A673 (cell line): ENCODE measurements around the gene EWSR1. TPM values are rescaled to one million over a fixed set of nuclear protein-coding genes. Genes with fewer than 3 reads are reported as not detected.

ENCODE experiments used
- BruUV-seq: library from RNA; stranded (reverse); fragments of 400-500 nt; replicated peaks from 2 replicates; lab custom pipeline; 2021; lab: Mats Ljungman, UMichigan
- CTCF ChIA-PET: fragments of 300-600 bp; sonication (Branson Sonifier 250); formaldehyde crosslinking; loops from one replicate; lab custom pipeline; 2022; ENCODE audit warnings: antibody characterized with exemption; lab: Charles Lee
- POLR2A ChIA-PET: fragments of 300-600 bp; sonication (Branson Sonifier 250); formaldehyde crosslinking; loops from one replicate; lab custom pipeline; 2022; ENCODE audit warnings: antibody characterized with exemption; ENCODE audit not compliant: low non-redundant PET; lab: Charles Lee
- DNase-seq: peaks from one replicate; pipeline ENCODE4 v3.0.0-alpha.2; 2015; ENCODE audit warnings: low spot score
- H3K27ac ChIP-seq: fragments of 200-600 bp; sonication (generic); 2 replicates; pipeline ENCODE4 v1.5.1; 2016; ENCODE audit warnings: mixed run types, low read depth, mild to moderate bottlenecking, mixed read lengths, antibody characterized with exemption, low read length; ENCODE audit not compliant: poor library complexity, severe bottlenecking
- H3K27me3 ChIP-seq: fragments of 200-600 bp; sonication (generic); replicated peaks from 2 replicates; pipeline ENCODE4 v1.6.1; 2017; ENCODE audit warnings: mixed run types, low read depth, mild to moderate bottlenecking, mixed read lengths, antibody characterized with exemption, low read length; ENCODE audit not compliant: insufficient read depth, poor library complexity
- H3K36me3 ChIP-seq: fragments of 200-600 bp; sonication (generic); 2 replicates; pipeline ENCODE4 v1.6.1; 2016; ENCODE audit warnings: mixed run types, mild to moderate bottlenecking, mixed read lengths, antibody characterized with exemption, low read length; ENCODE audit not compliant: insufficient read depth, poor library complexity, severe bottlenecking
- H3K4me1 ChIP-seq: fragments of 200-600 bp; sonication (generic); 2 replicates; pipeline ENCODE4 v1.6.1; 2017; ENCODE audit warnings: mixed run types, mild to moderate bottlenecking, mixed read lengths, antibody characterized with exemption, low read length; ENCODE audit not compliant: insufficient read depth, poor library complexity, severe bottlenecking
- H3K4me3 ChIP-seq: fragments of 200-600 bp; sonication (generic); 2 replicates; pipeline ENCODE4 v1.5.1; 2016; ENCODE audit warnings: low read depth, mixed run types, mild to moderate bottlenecking, mixed read lengths, low read length; ENCODE audit not compliant: poor library complexity, severe bottlenecking
- H3K9me3 ChIP-seq: fragments of 200-600 bp; sonication (generic); 2 replicates; pipeline ENCODE4 v1.6.1; 2016; ENCODE audit warnings: mixed run types, low read depth, mild to moderate bottlenecking, mixed read lengths, antibody characterized with exemption, low read length; ENCODE audit not compliant: poor library complexity, severe bottlenecking
- CTCF ChIP-seq: fragments of 300-800, 200-600 bp; sonication (generic); conservative IDR thresholded peaks from 2 replicates; pipeline ENCODE4 v1.5.1; 2017; ENCODE audit warnings: low read depth, mild to moderate bottlenecking, antibody characterized with exemption, low read length, moderate library complexity, mixed read lengths
- EZH2 ChIP-seq: fragments of 200-600 bp; sonication (generic); IDR thresholded peaks from 2 replicates; pipeline ENCODE4 v1.6.1; 2017; ENCODE audit warnings: borderline replicate concordance, low read depth, mild to moderate bottlenecking, mixed read lengths, antibody characterized with exemption, low read length; ENCODE audit not compliant: poor library complexity, severe bottlenecking
- intact Hi-C: fragments of 100-400 bp; cut with micrococcal nuclease; formaldehyde crosslinking; loops from one replicate; pipeline ENCODE4 v1.10.0; 2022; ENCODE audit not compliant: unreplicated experiment
- total RNA-seq: library from RNA; stranded (reverse); gene quantifications from 2 replicates; pipeline ENCODE4 v1.2.3, GENCODE V29; 2021

Gene EWSR1
- total RNA-seq, 1 experiment from 2014 or later, result 358 TPM

GRCh38 chr22:29251265-29251664 lies 16.8 kb upstream of the EWSR1 start:
- Histone ChIP-seq H3K4me3 (no peak overlapping the region), H3K27me3 (no peaks in the 10 kb centered on the region), H3K9me3 (no peaks in the 10 kb centered on the region), H3K36me3 (no peaks in the 10 kb centered on the region), H3K4me1 (no peaks in the 10 kb centered on the region), H3K27ac (no peak overlapping the region)
- DNase-seq, result no peak
- POLR2A ChIA-PET, result no interaction called here
- no TSS peak for BruUV-seq
- intact Hi-C loops, result no loop called here
- no peak for TF ChIP-seq EZH2
- no peak for TF ChIP-seq CTCF
- CTCF ChIA-PET, result no interaction called here

GRCh38 chr22:29251981-29252911 lies 15.8 kb upstream of the EWSR1 start:
- Histone ChIP-seq H3K27ac (no peak overlapping the region), H3K27me3 (no peaks in the 10 kb centered on the region), H3K36me3 (no peaks in the 10 kb centered on the region), H3K9me3 (no peaks in the 10 kb centered on the region), H3K4me3 (no peak overlapping the region), H3K4me1 (no peaks in the 10 kb centered on the region)
- POLR2A ChIA-PET, result no interaction called here
- no peak for DNase-seq
- BruUV-seq, result no TSS peak
- CTCF ChIA-PET, result no interaction called here
- intact Hi-C loops, result no loop called here
- TF ChIP-seq CTCF (no peak), EZH2 (no peak)

- H3K27ac ChIP-seq, result no peak overlapping the region
- no peaks in the 10 kb centered on the region for H3K36me3 ChIP-seq
- no peak for TF ChIP-seq CTCF
- no peak for TF ChIP-seq EZH2
- ChIA-PET POLR2A (no interaction called here), CTCF (no interaction called here)
- BruUV-seq, result no TSS peak
- intact Hi-C loops, result no loop called here
- DNase-seq, result no peak
- H3K27me3 ChIP-seq, result no peaks in the 10 kb centered on the region
- no peaks in the 10 kb centered on the region for H3K4me1 ChIP-seq
- no peaks in the 10 kb centered on the region for H3K9me3 ChIP-seq
- H3K4me3 ChIP-seq, result no peak overlapping the region
These were observed 14.3 kb upstream of the EWSR1 start for GRCh38 chr22:29253561-29254285.
